ENCODE results near the gene EGFL7.

The EGFL7 gene

GRCh38 chr9:136674786-136675349 lies 12.2 kb downstream of the EGFL7 start:
- H3K4me3 ChIP-seq (ENCODE audit: control insufficient read depth, low read depth, low read length): no peak overlapping the region
- no peak for DNase-seq (ENCODE audit: low read depth)
- TF ChIP-seq CTCF (IDR thresholded peaks at IDR 0.05; ENCODE audit: control insufficient read depth, insufficient read depth, low read depth, low read length, missing control alignments): no peak

GRCh38 chr9:136675477-136676296 lies 13.0 kb downstream of the EGFL7 start:
- DNase-seq (ENCODE audit: low read depth): no peak
- no peak overlapping the region for H3K4me3 ChIP-seq (ENCODE audit: control insufficient read depth, low read depth, low read length)
- no peak for TF ChIP-seq CTCF (IDR thresholded peaks at IDR 0.05; ENCODE audit: control insufficient read depth, insufficient read depth, low read depth, low read length, missing control alignments)

GRCh38 chr9:136676297-136676794 lies 13.6 kb downstream of the EGFL7 start:
- no peak for TF ChIP-seq CTCF (IDR thresholded peaks at IDR 0.05; ENCODE audit: control insufficient read depth, insufficient read depth, low read depth, low read length, missing control alignments)
- H3K4me3 ChIP-seq (ENCODE audit: control insufficient read depth, low read depth, low read length): no peak overlapping the region
- DNase-seq (ENCODE audit: low read depth): no peak

- no peak for DNase-seq (ENCODE audit: low read depth)
- TF ChIP-seq CTCF (IDR thresholded peaks at IDR 0.05; ENCODE audit: control insufficient read depth, insufficient read depth, low read depth, low read length, missing control alignments): no peak
- H3K4me3 ChIP-seq (ENCODE audit: control insufficient read depth, low read depth, low read length): no peak overlapping the region
Measured at GRCh38 chr9:136676920-136677686, 14.4 kb downstream of the EGFL7 start.

DNA sequence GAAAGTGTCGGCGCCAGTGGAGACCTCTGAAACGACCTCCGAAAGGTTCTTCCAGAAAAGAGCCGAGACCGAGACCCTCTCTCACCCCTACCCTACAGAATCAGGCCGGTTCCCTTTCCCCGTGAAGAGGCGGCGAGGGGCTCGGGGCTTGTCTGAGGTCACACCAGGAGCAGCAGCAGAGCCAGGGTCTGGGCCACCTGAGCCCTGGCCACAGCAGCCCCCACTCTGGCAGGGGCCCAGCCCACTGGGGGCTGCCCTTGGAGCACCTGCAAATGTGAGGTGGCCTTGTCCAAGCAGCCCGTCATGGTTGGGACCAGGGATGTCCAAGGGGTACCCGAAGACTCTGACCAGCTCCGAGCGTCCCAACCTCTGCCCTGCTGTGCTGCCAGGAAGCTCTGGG lies 15.3 kb downstream of the EGFL7 start:
- no peak overlapping the region for H3K4me3 ChIP-seq (ENCODE audit: control insufficient read depth, low read depth, low read length)
- TF ChIP-seq CTCF (IDR thresholded peaks at IDR 0.05; ENCODE audit: control insufficient read depth, insufficient read depth, low read depth, low read length, missing control alignments): no peak

GRCh38 chr9:136678624-136679023 lies 15.9 kb downstream of the EGFL7 start:
- no peak for DNase-seq (ENCODE audit: low read depth)
- H3K4me3 ChIP-seq (ENCODE audit: control insufficient read depth, low read depth, low read length): no peak overlapping the region
- no peak for TF ChIP-seq CTCF (IDR thresholded peaks at IDR 0.05; ENCODE audit: control insufficient read depth, insufficient read depth, low read depth, low read length, missing control alignments)

More for the DNA sequence above, 15.3 kb downstream of the EGFL7 start:
- DNase-seq (ENCODE audit: low read depth): no peak

All from AG09309 (cell line).